ENCODE results near the gene MAP3K8.

- TF ChIP-seq EZH2 (IDR thresholded peaks at IDR 0.05; ENCODE audit: borderline replicate concordance, insufficient read depth, low read depth, low read length, poor library complexity, severe bottlenecking) (no peak), CTCF (IDR thresholded peaks at IDR 0.05) (no peak)
Observed at GRCh38 chr10:30396698-30397097, 37.3 kb upstream of the MAP3K8 start.

Measured in B cell (primary cell).